IPS DF 19.7 (cell line): ENCODE data around the gene NPIPA5.
"Not testable (repeated sequence)": the region's sequence is repeated elsewhere in the genome, so short reads cannot be mapped to it uniquely, and the experiment has no call there.

ENCODE experiments used
- DNase-seq: peaks from one replicate; pipeline ENCODE4 v3.0.0-alpha.2; 2013; ENCODE audit warnings: low read depth, low spot score

NPIPA5 gene

GRCh38 chr16:15378194-15378593, at the start of gene NPIPA5:
Gene NPIPA5 (minus strand): TSS chr16:15378294. CDS start chr16:15378294, 0 bp downstream.
- not testable (repeated sequence) for DNase-seq

- no peak for DNase-seq
Measured at GRCh38 chr16:15427648-15428239, 49.6 kb upstream of the NPIPA5 start.

- DNase-seq: no peak
Measured at GRCh38 chr16:15426796-15427195, 48.7 kb upstream of the NPIPA5 start.

- no peak for DNase-seq
Measured at GRCh38 chr16:15425861-15426260, 47.8 kb upstream of the NPIPA5 start.

- no peak for DNase-seq
Measured at GRCh38 chr16:15422222-15422621, 44.1 kb upstream of the NPIPA5 start.

- not testable (repeated sequence) for DNase-seq
Measured at GRCh38 chr16:15421696-15422095, 43.6 kb upstream of the NPIPA5 start.

GRCh38 chr16:15418206-15418605, 40.1 kb upstream of the NPIPA5 start:
- DNase-seq: no peak

- DNase-seq: no peak
Measured at GRCh38 chr16:15417197-15417596, 39.1 kb upstream of the NPIPA5 start.

- DNase-seq: no peak
Measured at GRCh38 chr16:15415511-15415985, 37.5 kb upstream of the NPIPA5 start.

- DNase-seq: not testable (repeated sequence)
Measured at GRCh38 chr16:15409476-15409875, 31.4 kb upstream of the NPIPA5 start.

- not testable (repeated sequence) for DNase-seq
Measured at GRCh38 chr16:15407756-15408155, 29.7 kb upstream of the NPIPA5 start.

GRCh38 chr16:15404792-15405191, 26.7 kb upstream of the NPIPA5 start:
- no peak for DNase-seq

GRCh38 chr16:15404091-15404490, 26.0 kb upstream of the NPIPA5 start:
- not testable (repeated sequence) for DNase-seq

- no peak for DNase-seq
Measured at GRCh38 chr16:15403392-15403995, 25.4 kb upstream of the NPIPA5 start.

GRCh38 chr16:15401972-15402371, 23.9 kb upstream of the NPIPA5 start:
- no peak for DNase-seq

- not testable (repeated sequence) for DNase-seq
Measured at GRCh38 chr16:15400314-15400713, 22.2 kb upstream of the NPIPA5 start.

- no peak for DNase-seq
Measured at GRCh38 chr16:15399317-15399716, 21.2 kb upstream of the NPIPA5 start.

- no peak for DNase-seq
Measured at GRCh38 chr16:15398618-15399316, 20.7 kb upstream of the NPIPA5 start.

GRCh38 chr16:15396948-15397594, 19.0 kb upstream of the NPIPA5 start:
- no peak for DNase-seq

GRCh38 chr16:15396509-15396829, 18.4 kb upstream of the NPIPA5 start:
- not testable (repeated sequence) for DNase-seq

- DNase-seq: not testable (repeated sequence)
Measured at GRCh38 chr16:15395631-15396508, 17.8 kb upstream of the NPIPA5 start, which contains the start of gene MPV17L. Gene MPV17L (plus strand): TSS chr16:15395754. CDS start chr16:15395898, 144 bp downstream.
